Cardiac muscle cell (in vitro differentiated cells and primary cell): ENCODE data around the gene SEC14L1. TPM values are rescaled to one million over a fixed set of nuclear protein-coding genes. Genes with fewer than 3 reads are reported as not detected.
A peak's percentile ranks its signal among the peaks of the same experiment; 100 is the strongest.

Experiments used
- DNase-seq, 2 donors: peaks; one replicate each; pipeline versions ENCODE4 v3.0.0 to v3.0.0-alpha.2; 2010 to 2017; ENCODE audit warnings: low read depth in 1 of 2, low spot score in 1 of 2
- H3K27ac ChIP-seq: fragments of 200-600 bp; sonication (generic); 2 replicates; pipeline ENCODE4 v1.5.1; 2016
- H3K27me3 ChIP-seq: fragments of 200-600 bp; sonication (generic); 2 replicates; pipeline ENCODE4 v1.6.0; 2016; ENCODE audit warnings: control low read depth
- H3K36me3 ChIP-seq: fragments of 200-600 bp; sonication (generic); 2 replicates; pipeline ENCODE4 v1.5.1; 2016; ENCODE audit warnings: control low read depth
- H3K4me1 ChIP-seq: fragments of 200-600 bp; sonication (generic); 2 replicates; pipeline ENCODE4 v1.8.1; 2017; ENCODE audit warnings: low read depth, mild to moderate bottlenecking, mixed run types
- H3K4me3 ChIP-seq: fragments of 200-600 bp; sonication (generic); 2 replicates; pipeline ENCODE4 v1.5.1; 2016; ENCODE audit warnings: mild to moderate bottlenecking
- H3K9me3 ChIP-seq: fragments of 200-600 bp; sonication (generic); 2 replicates; pipeline ENCODE4 v1.5.1; 2017; ENCODE audit warnings: low read depth, mild to moderate bottlenecking, control low read depth
- polyA plus RNA-seq: library from polyadenylated mRNA; unstranded; fragments of >200 nt; fragmentation: Nextera tagmentation; extraction: Ambion mirVana; gene quantifications from 2 replicates; pipeline ENCODE4 v1.2.1, GENCODE V29; 2016
- total RNA-seq: library from RNA; depleted of rRNA; stranded (reverse); fragments of >200 nt; gene quantifications from 2 replicates; pipeline ENCODE4 v1.2.3, GENCODE V29; 2016
- TF ChIP-seq, protein P1 (sequence below): IDR thresholded peaks from 2 replicates; pipeline ENCODE4 v1.5.1; 2012; ENCODE audit warnings: low read depth, mild to moderate bottlenecking, low read length

Gene SEC14L1
- total and polyA plus RNA-seq, 2 experiments from 2014 or later, result 25.5 to 30.0 TPM

DNA sequence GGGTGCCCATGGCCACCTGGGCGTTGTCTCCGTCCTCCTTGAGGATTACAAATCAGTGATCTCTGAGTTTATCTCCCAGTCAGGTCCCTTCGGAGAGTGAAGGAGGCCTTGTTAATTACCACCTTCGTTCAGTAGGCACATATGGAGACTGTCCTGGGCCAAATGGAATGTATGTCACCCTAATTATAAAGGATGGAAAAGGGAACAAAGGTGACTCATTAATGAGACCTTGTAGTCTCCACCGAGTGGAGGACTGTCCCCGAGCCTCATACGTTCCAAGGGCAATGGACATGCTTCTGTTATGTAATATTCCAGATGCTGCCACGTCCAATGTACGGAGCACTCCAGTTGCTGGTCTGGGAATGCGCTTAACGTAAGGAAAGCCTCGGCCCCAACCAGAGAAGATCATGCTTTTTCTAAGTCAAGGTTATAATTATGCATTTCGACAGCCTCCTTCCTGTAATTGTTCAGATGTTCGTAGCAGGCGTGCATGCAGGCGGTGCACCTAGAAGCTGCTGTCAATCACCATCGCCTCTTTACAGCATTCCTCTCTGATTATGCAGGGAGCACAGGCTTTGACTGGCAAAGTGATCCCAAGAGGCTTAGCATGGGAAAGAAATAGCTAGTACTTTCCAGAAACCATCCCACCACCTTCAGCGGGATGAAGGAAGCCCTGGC lies 22.4 kb upstream of the SEC14L1 start:
- H3K27ac ChIP-seq, result peak overlapping the region; percentile 71
- TF ChIP-seq, protein P1, sequence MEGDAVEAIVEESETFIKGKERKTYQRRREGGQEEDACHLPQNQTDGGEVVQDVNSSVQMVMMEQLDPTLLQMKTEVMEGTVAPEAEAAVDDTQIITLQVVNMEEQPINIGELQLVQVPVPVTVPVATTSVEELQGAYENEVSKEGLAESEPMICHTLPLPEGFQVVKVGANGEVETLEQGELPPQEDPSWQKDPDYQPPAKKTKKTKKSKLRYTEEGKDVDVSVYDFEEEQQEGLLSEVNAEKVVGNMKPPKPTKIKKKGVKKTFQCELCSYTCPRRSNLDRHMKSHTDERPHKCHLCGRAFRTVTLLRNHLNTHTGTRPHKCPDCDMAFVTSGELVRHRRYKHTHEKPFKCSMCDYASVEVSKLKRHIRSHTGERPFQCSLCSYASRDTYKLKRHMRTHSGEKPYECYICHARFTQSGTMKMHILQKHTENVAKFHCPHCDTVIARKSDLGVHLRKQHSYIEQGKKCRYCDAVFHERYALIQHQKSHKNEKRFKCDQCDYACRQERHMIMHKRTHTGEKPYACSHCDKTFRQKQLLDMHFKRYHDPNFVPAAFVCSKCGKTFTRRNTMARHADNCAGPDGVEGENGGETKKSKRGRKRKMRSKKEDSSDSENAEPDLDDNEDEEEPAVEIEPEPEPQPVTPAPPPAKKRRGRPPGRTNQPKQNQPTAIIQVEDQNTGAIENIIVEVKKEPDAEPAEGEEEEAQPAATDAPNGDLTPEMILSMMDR, result no peak
- H3K9me3 ChIP-seq, result no peaks in the 10 kb centered on the region
- DNase-seq, result peak; percentile 54 to 59
- H3K27me3 ChIP-seq, result no peaks in the 10 kb centered on the region
- H3K4me3 ChIP-seq, result no peak overlapping the region
- H3K36me3 ChIP-seq, result no peaks in the 10 kb centered on the region
- H3K4me1 ChIP-seq, result peaks cover 4% of the 10 kb centered on the region

DNA sequence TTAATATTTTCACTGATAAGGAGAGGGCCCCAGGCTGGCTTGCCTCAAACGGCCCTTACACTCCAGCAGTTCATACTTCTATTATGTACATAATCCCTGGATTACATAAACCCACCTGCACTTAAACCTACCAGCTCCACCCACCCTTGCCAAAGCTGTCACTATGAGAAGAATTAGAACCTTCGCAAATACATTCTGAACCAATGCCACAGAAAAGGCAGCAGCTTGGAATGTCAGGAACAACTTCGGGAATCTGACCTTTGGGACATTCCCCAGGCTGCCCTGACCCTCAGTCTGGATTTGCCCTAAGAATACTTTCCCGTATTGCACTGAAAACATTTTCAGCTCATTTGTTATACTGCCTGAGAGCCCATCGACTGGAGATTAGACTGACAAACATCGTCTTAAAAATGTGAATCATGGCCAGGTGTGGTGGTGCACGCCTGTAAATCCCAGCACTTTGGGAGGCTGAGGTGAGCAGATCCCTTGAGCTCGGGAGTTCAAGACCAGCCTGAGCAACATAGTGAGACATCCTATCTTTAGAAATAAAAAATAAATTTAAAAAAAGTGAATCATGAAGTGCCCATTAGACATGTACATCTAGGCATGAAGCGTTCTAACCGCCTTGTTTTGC lies 21.0 kb upstream of the SEC14L1 start:
- Histone ChIP-seq H3K27ac (peak overlapping the region; percentile 71), H3K4me1 (peaks cover 4% of the 10 kb centered on the region)
- TF ChIP-seq, protein P1, result no peak

DNA sequence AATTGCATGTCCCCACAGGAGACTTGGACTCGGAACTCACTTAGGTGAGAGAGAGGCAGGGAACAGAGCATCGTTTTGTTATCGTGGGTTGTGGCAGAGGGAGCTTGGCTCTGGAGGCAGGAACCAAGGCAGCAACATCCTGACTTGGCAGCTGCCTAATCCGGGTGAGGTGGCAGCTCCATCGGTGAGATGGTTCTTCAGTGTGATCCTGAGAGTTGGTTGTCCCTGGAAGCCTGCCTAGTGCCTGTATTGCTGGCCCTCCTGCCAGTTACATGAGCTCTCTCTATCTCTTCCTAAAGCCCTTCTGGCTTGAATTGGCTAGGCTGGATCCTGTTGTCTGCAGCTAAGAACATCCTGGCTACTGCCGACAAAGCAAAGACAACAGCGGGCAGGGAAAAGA lies 19.9 kb upstream of the SEC14L1 start:
- Histone ChIP-seq H3K27me3 (no peaks in the 10 kb centered on the region), H3K4me1 (peaks cover 4% of the 10 kb centered on the region), H3K27ac (no peak overlapping the region), H3K4me3 (no peak overlapping the region), H3K36me3 (no peaks in the 10 kb centered on the region), H3K9me3 (no peaks in the 10 kb centered on the region)
- DNase-seq, result no peak
- TF ChIP-seq, protein P1, result no peak

More for the DNA sequence above, 21.0 kb upstream of the SEC14L1 start:
- Histone ChIP-seq H3K9me3 (no peaks in the 10 kb centered on the region), H3K4me3 (no peak overlapping the region), H3K36me3 (no peaks in the 10 kb centered on the region), H3K27me3 (no peaks in the 10 kb centered on the region)
- DNase-seq, result no peak

DNA sequence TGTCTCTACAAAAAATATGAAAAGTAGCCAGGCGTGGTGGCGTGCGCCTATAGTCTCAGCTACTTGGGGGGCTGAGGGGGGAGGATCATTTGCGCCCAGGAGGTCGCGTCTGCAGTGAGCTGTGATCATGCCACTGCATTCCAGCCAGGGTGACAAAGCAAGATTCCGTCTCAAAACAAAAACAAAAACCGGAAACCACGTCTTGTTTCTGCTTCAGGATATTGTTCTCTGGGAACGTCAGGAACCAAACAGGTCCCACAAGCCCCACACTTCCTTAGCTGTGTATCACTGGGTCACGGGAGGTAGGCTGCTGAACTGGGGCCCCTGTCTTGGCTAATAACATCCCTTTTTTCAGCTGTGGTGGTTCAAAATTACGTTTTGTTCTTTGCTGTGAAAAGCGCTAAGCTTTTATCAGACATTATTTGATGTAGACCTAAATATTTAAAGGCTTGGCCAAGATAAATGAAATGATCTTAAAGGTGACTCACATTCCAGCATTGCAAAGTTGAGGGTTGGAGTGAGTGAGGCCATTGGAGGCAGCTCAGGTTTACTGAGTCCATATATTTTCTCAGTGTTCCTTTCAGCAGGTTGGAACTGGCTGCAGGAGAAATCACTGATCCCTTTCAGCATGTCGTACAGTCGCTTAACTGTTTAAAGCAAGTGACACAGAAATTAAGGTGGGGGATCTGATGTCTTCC lies 16.4 kb upstream of the SEC14L1 start:
- no peaks in the 10 kb centered on the region for H3K9me3 ChIP-seq
- no peak overlapping the region for H3K27ac ChIP-seq
- DNase-seq, result peak in 1 of 2 donors; percentile 84
- H3K36me3 ChIP-seq, result no peaks in the 10 kb centered on the region
- no peaks in the 10 kb centered on the region for H3K27me3 ChIP-seq
- H3K4me1 ChIP-seq, result no peaks in the 10 kb centered on the region
- TF ChIP-seq, protein P1, result no peak
- H3K4me3 ChIP-seq, result no peak overlapping the region

DNA sequence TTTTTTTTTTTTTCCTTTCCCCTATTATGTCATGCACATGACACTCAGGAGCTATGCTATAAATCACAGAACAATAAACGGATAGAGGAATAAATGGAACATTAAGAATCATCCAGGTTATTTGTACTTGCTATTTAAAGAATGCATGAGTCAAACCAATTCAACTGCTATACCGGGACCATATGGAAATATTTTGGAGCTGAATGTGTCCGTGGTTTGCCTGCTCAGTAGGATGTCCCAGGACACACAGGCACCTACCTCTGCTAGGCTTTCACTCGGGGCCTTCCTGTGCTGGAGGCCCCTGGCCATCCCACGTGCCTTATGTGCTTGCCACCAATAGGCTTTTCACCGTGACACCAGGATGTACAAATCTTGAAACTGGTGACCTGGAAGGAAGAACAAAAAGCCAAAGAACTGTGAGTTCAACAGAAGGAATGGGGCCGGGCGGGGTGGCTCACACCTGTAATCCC lies 15.3 kb upstream of the SEC14L1 start:
- Histone ChIP-seq H3K4me1 (no peaks in the 10 kb centered on the region), H3K27me3 (no peaks in the 10 kb centered on the region), H3K4me3 (no peak overlapping the region), H3K27ac (no peak overlapping the region), H3K36me3 (no peaks in the 10 kb centered on the region), H3K9me3 (no peaks in the 10 kb centered on the region)
- TF ChIP-seq, protein P1, result no peak
- DNase-seq, result peak in 1 of 2 donors; percentile 75
